Activated CD4-positive, alpha-beta T cell treated with anti-CD3 and anti-CD28 coated beads for 36 hours (primary cell): ENCODE data around the gene NDEL1. TPM values are rescaled to one million over a fixed set of nuclear protein-coding genes. Genes with fewer than 3 reads are reported as not detected.
"Not testable (repeated sequence)": the region's sequence is repeated elsewhere in the genome, so short reads cannot be mapped to it uniquely, and the experiment has no call there.

Experiments
- ATAC-seq: fragments of 200-7000 bp; cut with Tn5 transposase; one replicate; pipeline ENCODE4 v1.10.0; 2021; ENCODE audit warnings: mild to moderate bottlenecking, moderate library complexity
- CTCF ChIA-PET: fragments of 350-600 bp; sonication (Branson Sonifier 250); formaldehyde crosslinking; loops from one replicate; lab custom pipeline; 2021; ENCODE audit warnings: antibody characterized with exemption; lab: Charles Lee
- POLR2A ChIA-PET: fragments of 350-600 bp; sonication (Branson Sonifier 250); formaldehyde crosslinking; loops from one replicate; lab custom pipeline; 2021; ENCODE audit warnings: antibody characterized with exemption, inconsistent platforms; lab: Charles Lee
- DNase-seq: peaks from one replicate; pipeline ENCODE4 v3.0.0-alpha.2; 2020
- H3K27ac Mint-ChIP-seq: one replicate; pipeline ENCODE4 v1.8.0; 2021; ENCODE audit warnings: mixed read lengths
- H3K27me3 Mint-ChIP-seq: one replicate; pipeline ENCODE4 v1.8.0; 2021; ENCODE audit warnings: mixed read lengths
- H3K36me3 Mint-ChIP-seq: one replicate; pipeline ENCODE4 v1.8.0; 2021; ENCODE audit warnings: low read depth, mixed read lengths
- H3K4me1 Mint-ChIP-seq: one replicate; pipeline ENCODE4 v1.8.0; 2021; ENCODE audit warnings: mixed read lengths
- H3K4me3 Mint-ChIP-seq: one replicate; pipeline ENCODE4 v1.8.0; 2021; ENCODE audit warnings: mild to moderate bottlenecking, moderate library complexity, mixed read lengths
- H3K9me3 Mint-ChIP-seq: one replicate; pipeline ENCODE4 v1.8.0; 2021; ENCODE audit warnings: low read depth, mixed read lengths
- intact Hi-C, 2 experiments: fragments of 100-400 bp; cut with DNase I in 1 of 2; cut with micrococcal nuclease in 1 of 2; formaldehyde crosslinking; loops; one replicate each; pipeline versions ENCODE4 v1.14.2 to v1.15.1; 2022 to 2024; cut with DNase I, micrococcal nuclease
- total RNA-seq, 2 experiments: library from RNA; stranded (reverse); gene quantifications; one replicate each; pipeline ENCODE4 v1.2.3, GENCODE V29; 2021

Gene NDEL1, protein sequence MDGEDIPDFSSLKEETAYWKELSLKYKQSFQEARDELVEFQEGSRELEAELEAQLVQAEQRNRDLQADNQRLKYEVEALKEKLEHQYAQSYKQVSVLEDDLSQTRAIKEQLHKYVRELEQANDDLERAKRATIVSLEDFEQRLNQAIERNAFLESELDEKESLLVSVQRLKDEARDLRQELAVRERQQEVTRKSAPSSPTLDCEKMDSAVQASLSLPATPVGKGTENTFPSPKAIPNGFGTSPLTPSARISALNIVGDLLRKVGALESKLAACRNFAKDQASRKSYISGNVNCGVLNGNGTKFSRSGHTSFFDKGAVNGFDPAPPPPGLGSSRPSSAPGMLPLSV
- total RNA-seq, result 10 to 100 TPM; 51.9 to 58.6 TPM

DNA sequence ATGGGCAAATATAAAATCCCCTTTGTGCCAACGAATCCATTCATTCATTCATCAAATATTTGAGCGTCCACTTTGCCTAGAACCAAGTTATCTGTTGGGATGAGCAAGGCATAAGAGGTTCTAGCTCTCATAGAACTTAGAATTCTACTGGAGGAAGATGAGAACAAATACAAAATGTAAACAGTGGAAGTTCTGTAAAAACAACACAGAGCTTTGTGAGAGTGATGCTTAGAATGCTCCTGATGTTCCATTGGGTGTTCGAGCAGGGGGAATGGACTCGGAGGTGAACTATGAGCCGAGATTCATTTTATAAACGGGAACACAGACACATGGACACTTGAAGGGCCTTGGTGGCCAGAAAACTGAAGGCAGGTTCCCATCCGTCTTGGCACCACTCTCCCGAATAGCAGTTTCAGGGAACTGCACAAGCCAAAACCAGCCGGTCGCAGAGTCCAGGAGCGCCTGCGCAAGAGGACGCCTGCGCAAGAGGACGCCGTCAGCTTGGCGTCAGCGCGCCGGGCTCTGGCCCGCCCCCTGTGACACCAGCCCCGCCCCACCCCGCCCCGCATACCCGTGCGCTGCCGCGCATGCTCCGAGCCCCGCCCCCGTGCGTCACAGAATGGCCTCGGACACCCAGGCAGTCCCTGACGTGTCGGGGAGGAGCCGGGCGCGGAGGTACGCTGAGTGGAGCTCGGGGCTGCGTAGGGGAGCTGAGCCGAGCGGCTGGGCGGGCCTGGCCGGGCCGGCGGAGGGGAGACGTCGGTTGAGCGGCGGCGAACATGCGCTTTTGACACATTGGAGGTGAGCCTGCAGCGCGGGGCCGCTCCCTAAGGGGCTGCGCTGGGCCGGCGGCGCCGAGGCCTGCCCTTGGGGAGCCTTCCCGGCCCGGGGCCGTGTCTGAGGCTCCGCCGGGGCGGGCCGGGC lies at the start of gene NDEL1:
Gene NDEL1, plus strand, starts transcription at position 640 of the 924 bp plus-strand sequence. CDS start 8,388 bp downstream, outside the sequence.
- Mint-ChIP-seq H3K4me1 (peaks cover 29% of the 10 kb centered on the region), H3K27me3 (no peaks in the 10 kb centered on the region), H3K4me3 (peak within 1 kb of the TSS; percentile 87), H3K9me3 (no peaks in the 10 kb centered on the region), H3K36me3 (peaks cover 14% of the 10 kb centered on the region), H3K27ac (peak within 1 kb of the TSS; percentile 91)
- DNase-seq (peak; percentile 100), ATAC-seq (peak; percentile 98)
- ChIA-PET POLR2A (interaction anchor here (1.0 to 1.3 kb wide), 2 partner anchors 25 to 195 kb away, joined by 4 to 6 read pairs; partner anchors contain the start of gene MYH10), CTCF (interaction anchor here (0.8 to 2.1 kb wide), 5 partner anchors 11 to 59 kb away, joined by 3 to 7 read pairs (median 4); partner anchors contain the start of gene KRABD2)
- intact Hi-C loops, result loop anchor here (1.0 to 5.0 kb wide), 11 partner anchors 52 to 1793 kb away; partner anchors contain the start of genes RPL26 (in 2 of the 2), BORCS6 (in 1 of the 2), CTC1 (in 1 of the 2) and HES7 (in 1 of the 2)

DNA sequence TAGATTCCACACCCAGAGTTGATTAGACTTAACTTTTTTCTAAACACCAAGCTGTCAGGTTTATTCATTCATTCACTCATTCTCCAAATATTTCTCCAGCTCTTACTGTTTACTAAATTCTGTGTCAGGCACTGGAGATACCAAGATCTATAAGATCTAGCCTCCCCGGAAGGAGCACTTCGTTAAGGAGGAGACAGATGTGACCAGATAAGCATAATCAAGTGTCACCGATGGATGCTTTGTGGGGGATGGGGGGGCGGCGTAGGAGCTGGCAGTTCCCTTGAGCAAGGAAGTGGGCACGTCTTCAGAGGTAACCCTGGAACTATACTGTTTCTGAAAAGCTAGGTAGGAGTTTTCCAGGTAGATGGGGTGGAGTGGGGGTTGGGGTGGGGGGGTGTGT lies 48.8 kb upstream of the NDEL1 start:
- ChIA-PET CTCF (interaction anchor here (0.6 to 1.0 kb wide), 5 partner anchors 24 to 1964 kb away, joined by 3 to 4 read pairs (median 3); no protein-coding TSS in a partner anchor), POLR2A (no interaction called here)
- no peaks in the 10 kb centered on the region for H3K9me3 Mint-ChIP-seq
- no peak overlapping the region for H3K27ac Mint-ChIP-seq
- H3K4me1 Mint-ChIP-seq, result peaks cover 17% of the 10 kb centered on the region
- no peaks in the 10 kb centered on the region for H3K27me3 Mint-ChIP-seq
- intact Hi-C loops, result no loop called here
- DNase-seq, result no peak
- H3K4me3 Mint-ChIP-seq, result no peak overlapping the region
- ATAC-seq, result no peak
- peaks cover 13% of the 10 kb centered on the region for H3K36me3 Mint-ChIP-seq

- no peaks in the 10 kb centered on the region for H3K9me3 Mint-ChIP-seq
- no peak overlapping the region for H3K4me3 Mint-ChIP-seq
- CTCF ChIA-PET, result interaction anchor here (0.5 to 1.0 kb wide), 4 partner anchors 9 to 1954 kb away, joined by 3 to 4 read pairs (median 3); partner anchors contain the start of gene KRABD2
- intact Hi-C loops, result no loop called here
- H3K27ac Mint-ChIP-seq, result no peak overlapping the region
- H3K27me3 Mint-ChIP-seq, result no peaks in the 10 kb centered on the region
- ATAC-seq (no peak), DNase-seq (no peak)
- POLR2A ChIA-PET, result no interaction called here
- H3K4me1 Mint-ChIP-seq, result peaks cover 15% of the 10 kb centered on the region
- H3K36me3 Mint-ChIP-seq, result peaks cover under 1% of the 10 kb centered on the region
These were observed 47.6 kb upstream of the NDEL1 start for GRCh38 chr17:8387914-8388651.

GRCh38 chr17:8391711-8392110 lies 44.0 kb upstream of the NDEL1 start:
- no peak overlapping the region for H3K4me3 Mint-ChIP-seq
- peaks cover 9% of the 10 kb centered on the region for H3K4me1 Mint-ChIP-seq
- no peak for DNase-seq
- no peaks in the 10 kb centered on the region for H3K36me3 Mint-ChIP-seq
- no peak for ATAC-seq
- POLR2A ChIA-PET, result no interaction called here
- H3K27me3 Mint-ChIP-seq, result peaks cover 3% of the 10 kb centered on the region
- H3K27ac Mint-ChIP-seq, result no peak overlapping the region
- intact Hi-C loops, result no loop called here
- no peaks in the 10 kb centered on the region for H3K9me3 Mint-ChIP-seq
- CTCF ChIA-PET, result interaction anchor here (1.0 to 1.7 kb wide), 2 partner anchors 8 to 15 kb away, joined by 3 to 5 read pairs; no protein-coding TSS in a partner anchor

GRCh38 chr17:8392274-8392673 lies 43.4 kb upstream of the NDEL1 start:
- Mint-ChIP-seq H3K4me3 (no peak overlapping the region), H3K36me3 (no peaks in the 10 kb centered on the region), H3K27me3 (peaks cover 3% of the 10 kb centered on the region), H3K9me3 (no peaks in the 10 kb centered on the region), H3K4me1 (peaks cover 9% of the 10 kb centered on the region), H3K27ac (no peak overlapping the region)
- no peak for ATAC-seq
- CTCF ChIA-PET, result interaction anchor here (0.5 to 2.2 kb wide), 4 partner anchors 8 to 238 kb away, joined by 3 to 11 read pairs (median 4); partner anchors contain the start of gene MYH10
- intact Hi-C loops, result no loop called here
- POLR2A ChIA-PET, result no interaction called here
- no peak for DNase-seq

- Mint-ChIP-seq H3K27ac (peak overlapping the region; percentile 71), H3K4me1 (peaks cover 9% of the 10 kb centered on the region), H3K27me3 (peaks cover 5% of the 10 kb centered on the region), H3K4me3 (no peak overlapping the region), H3K36me3 (no peaks in the 10 kb centered on the region), H3K9me3 (no peaks in the 10 kb centered on the region)
- intact Hi-C loops, result no loop called here
- CTCF ChIA-PET, result interaction anchor here (1.0 to 2.2 kb wide), 3 partner anchors 9 to 17 kb away, joined by 3 to 11 read pairs (median 5); no protein-coding TSS in a partner anchor
- DNase-seq (no peak), ATAC-seq (no peak)
- POLR2A ChIA-PET, result no interaction called here
These were observed 42.8 kb upstream of the NDEL1 start for GRCh38 chr17:8392674-8393469.

DNA sequence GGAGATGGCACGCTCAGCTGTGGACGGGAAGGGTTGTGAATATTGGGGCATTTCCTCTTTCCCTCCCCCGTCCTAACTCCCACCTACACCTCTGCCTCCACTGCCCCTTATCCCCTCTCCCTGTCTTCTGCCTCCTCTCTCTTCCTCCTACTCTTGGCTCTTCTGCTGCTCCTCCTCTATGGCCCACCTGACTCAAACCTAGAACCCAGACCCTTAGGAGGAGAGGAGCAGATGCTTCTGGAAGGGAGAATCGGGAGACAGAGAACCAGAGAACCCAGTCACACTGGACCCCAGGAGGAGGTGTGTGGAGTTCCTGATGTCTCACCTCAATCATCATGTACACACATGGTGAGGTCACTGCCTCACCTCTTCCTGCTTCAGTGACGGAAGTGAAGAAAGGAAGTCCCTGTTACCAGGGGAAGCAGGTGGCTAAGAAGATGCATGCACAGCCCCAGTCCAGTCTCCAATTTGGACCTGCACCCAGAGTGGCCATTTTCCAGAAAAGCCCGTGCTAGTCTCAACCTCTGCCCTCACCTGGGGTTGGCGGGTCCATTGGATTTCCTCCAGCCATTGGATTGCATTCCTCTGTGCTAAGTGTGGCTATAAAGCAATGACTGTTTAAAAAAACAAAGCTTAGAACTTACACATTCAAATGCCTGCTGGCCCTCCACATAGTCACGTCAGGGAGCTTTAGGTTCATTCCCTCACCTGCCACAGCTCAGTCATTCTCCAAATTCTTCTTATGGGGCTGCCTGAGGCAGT lies 42.0 kb upstream of the NDEL1 start:
- POLR2A ChIA-PET, result no interaction called here
- peak; percentile 49 for DNase-seq
- intact Hi-C loops, result no loop called here
- Mint-ChIP-seq H3K27ac (peak overlapping the region; percentile 71), H3K4me1 (peaks cover 9% of the 10 kb centered on the region), H3K4me3 (no peak overlapping the region), H3K9me3 (no peaks in the 10 kb centered on the region), H3K36me3 (no peaks in the 10 kb centered on the region), H3K27me3 (peaks cover 9% of the 10 kb centered on the region)
- peak; percentile 94 for ATAC-seq
- CTCF ChIA-PET, result interaction anchor here (0.6 to 3.0 kb wide), 4 partner anchors 10 to 16 kb away, joined by 3 to 11 read pairs (median 6); no protein-coding TSS in a partner anchor

DNA sequence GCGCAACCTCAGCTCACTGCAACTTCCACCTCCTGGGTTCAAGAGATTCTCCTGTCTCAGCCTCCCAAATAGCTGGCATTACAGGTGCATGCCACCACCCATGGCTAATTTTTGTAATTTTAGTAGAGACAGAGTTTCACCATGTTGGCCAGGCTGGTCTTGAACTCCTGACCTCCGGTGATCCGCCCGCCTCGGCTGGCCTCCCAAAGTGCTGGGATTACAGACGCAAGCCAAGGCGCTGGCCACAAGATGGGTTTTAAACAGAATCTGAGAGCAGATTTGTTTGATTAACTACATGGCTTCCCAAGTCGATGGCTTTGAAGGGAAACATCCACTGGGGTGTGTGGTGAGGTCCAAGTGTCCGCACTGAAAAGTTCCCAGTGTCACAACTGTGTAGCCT lies 41.2 kb upstream of the NDEL1 start:
- H3K9me3 Mint-ChIP-seq, H3K27me3 Mint-ChIP-seq, H3K4me1 Mint-ChIP-seq, ATAC-seq, intact Hi-C loops, H3K27ac Mint-ChIP-seq, H3K36me3 Mint-ChIP-seq, POLR2A ChIA-PET, H3K4me3 Mint-ChIP-seq, DNase-seq: not testable (repeated sequence)
- CTCF ChIA-PET, result interaction anchor here (0.6 to 3.0 kb wide), 4 partner anchors 11 to 327 kb away, joined by 3 to 11 read pairs (median 6); no protein-coding TSS in a partner anchor

- CTCF ChIA-PET, result interaction anchor here (0.5 to 1.2 kb wide), 4 partner anchors 8 to 28 kb away, joined by 3 to 5 read pairs (median 4); no protein-coding TSS in a partner anchor
- Mint-ChIP-seq H3K27me3 (peaks cover 18% of the 10 kb centered on the region), H3K36me3 (no peaks in the 10 kb centered on the region), H3K4me1 (peaks cover 9% of the 10 kb centered on the region), H3K9me3 (no peaks in the 10 kb centered on the region), H3K27ac (no peak within 1 kb of the TSS), H3K4me3 (no peak within 1 kb of the TSS)
- intact Hi-C loops, result no loop called here
- POLR2A ChIA-PET, result no interaction called here
- no peak for ATAC-seq
- no peak for DNase-seq
These were observed 38.0 kb upstream of the NDEL1 start, which contains the start of gene RNF222 for GRCh38 chr17:8397636-8398035. Gene RNF222, minus strand, starts transcription at chr17:8397827. Its CDS starts 4,366 bp downstream, at chr17:8393461.
